ENCODE measurements around the gene MRPL36. TPM values are rescaled to one million over a fixed set of nuclear protein-coding genes. Genes with fewer than 3 reads are reported as not detected.
"Not testable (repeated sequence)": the region's sequence is repeated elsewhere in the genome, so short reads cannot be mapped to it uniquely, and the experiment has no call there.

Gene MRPL36
- total and polyA plus RNA-seq, 7 experiments from 2014 or later, result 14.1 to 77.5 (median 32.4) TPM

GRCh38 chr5:1843761-1844160 is 44.1 kb upstream of the MRPL36 start:
- H3K36me3 ChIP-seq (ENCODE audit: control insufficient read depth in 2 of 3, insufficient read depth in 3 of 3, low read length in 3 of 3); ATAC-seq; POLR2A ChIA-PET; H3K9me3 Mint-ChIP-seq; DNase-seq; H3K9me3 ChIP-seq (ENCODE audit: control insufficient read depth in 2 of 3, low read length in 3 of 3); H3K36me3 Mint-ChIP-seq; H3K4me1 Mint-ChIP-seq; H3K27ac ChIP-seq (ENCODE audit: low read depth, low read length); H3K27me3 ChIP-seq (ENCODE audit: control insufficient read depth in 2 of 2, insufficient read depth in 2 of 2, low read length in 2 of 2); H3K4me3 ChIP-seq (ENCODE audit: low read length); intact Hi-C loops (cut with micrococcal nuclease); CTCF ChIA-PET; H3K4me3 Mint-ChIP-seq; H3K27ac Mint-ChIP-seq; H3K4me1 ChIP-seq (ENCODE audit: control insufficient read depth in 2 of 2, insufficient read depth in 2 of 2, low read length in 2 of 2): not testable (repeated sequence)
- H3K27me3 Mint-ChIP-seq, result peaks cover 7 to 39% (median 27%) of the 10 kb centered on the region in 5 donors

- Mint-ChIP-seq H3K27me3 (peaks cover 0 to 37% (median 21%) of the 10 kb centered on the region in 5 donors), H3K36me3 (no peaks in the 10 kb centered on the region), H3K4me1 (no peaks in the 10 kb centered on the region), H3K4me3 (no peak overlapping the region), H3K9me3 (no peaks in the 10 kb centered on the region), H3K27ac (no peak overlapping the region)
- Histone ChIP-seq H3K36me3 (ENCODE audit: control insufficient read depth in 2 of 3, insufficient read depth in 3 of 3, low read length in 3 of 3) (no peaks in the 10 kb centered on the region), H3K9me3 (ENCODE audit: control insufficient read depth in 2 of 3, low read length in 3 of 3) (no peaks in the 10 kb centered on the region), H3K4me1 (ENCODE audit: control insufficient read depth in 2 of 2, insufficient read depth in 2 of 2, low read length in 2 of 2) (no peaks in the 10 kb centered on the region), H3K27ac (ENCODE audit: low read depth, low read length) (no peak overlapping the region), H3K4me3 (ENCODE audit: low read length) (no peak overlapping the region), H3K27me3 (ENCODE audit: control insufficient read depth in 2 of 2, insufficient read depth in 2 of 2, low read length in 2 of 2) (no peaks in the 10 kb centered on the region)
- POLR2A ChIA-PET, result no interaction called here
- intact Hi-C loops (cut with micrococcal nuclease), result no loop called here
- DNase-seq (no peak), ATAC-seq (no peak)
- CTCF ChIA-PET, result no interaction called here
These were observed 42.6 kb upstream of the MRPL36 start for GRCh38 chr5:1842004-1842819.

GRCh38 chr5:1840741-1841521 is 41.3 kb upstream of the MRPL36 start:
- ChIA-PET CTCF (no interaction called here), POLR2A (no interaction called here)
- H3K27ac Mint-ChIP-seq, result no peak overlapping the region
- peaks cover 0 to 40% (median 20%) of the 10 kb centered on the region in 5 donors for H3K27me3 Mint-ChIP-seq
- H3K36me3 ChIP-seq (ENCODE audit: control insufficient read depth in 2 of 3, insufficient read depth in 3 of 3, low read length in 3 of 3), result no peaks in the 10 kb centered on the region
- no peak for ATAC-seq
- no peak for DNase-seq
- no peak overlapping the region for H3K4me3 ChIP-seq (ENCODE audit: low read length)
- no peak overlapping the region for H3K27ac ChIP-seq (ENCODE audit: low read depth, low read length)
- no peaks in the 10 kb centered on the region for H3K4me1 Mint-ChIP-seq
- H3K4me1 ChIP-seq (ENCODE audit: control insufficient read depth in 2 of 2, insufficient read depth in 2 of 2, low read length in 2 of 2), result no peaks in the 10 kb centered on the region
- no peaks in the 10 kb centered on the region for H3K27me3 ChIP-seq (ENCODE audit: control insufficient read depth in 2 of 2, insufficient read depth in 2 of 2, low read length in 2 of 2)
- H3K4me3 Mint-ChIP-seq, result no peak overlapping the region
- intact Hi-C loops (cut with micrococcal nuclease), result no loop called here
- no peaks in the 10 kb centered on the region for H3K9me3 Mint-ChIP-seq
- H3K36me3 Mint-ChIP-seq, result no peaks in the 10 kb centered on the region
- H3K9me3 ChIP-seq (ENCODE audit: control insufficient read depth in 2 of 3, low read length in 3 of 3), result no peaks in the 10 kb centered on the region

GRCh38 chr5:1840071-1840547 is 40.5 kb upstream of the MRPL36 start:
- no peaks in the 10 kb centered on the region for H3K9me3 ChIP-seq (ENCODE audit: control insufficient read depth in 2 of 3, low read length in 3 of 3)
- ATAC-seq (no peak), DNase-seq (no peak)
- CTCF ChIA-PET, result no interaction called here
- POLR2A ChIA-PET, result no interaction called here
- no peaks in the 10 kb centered on the region for H3K9me3 Mint-ChIP-seq
- H3K27me3 ChIP-seq (ENCODE audit: control insufficient read depth in 2 of 2, insufficient read depth in 2 of 2, low read length in 2 of 2), result no peaks in the 10 kb centered on the region
- H3K4me3 Mint-ChIP-seq, result no peak overlapping the region
- H3K27me3 Mint-ChIP-seq, result peaks cover 0 to 48% (median 20%) of the 10 kb centered on the region in 5 donors
- no peak overlapping the region for H3K27ac ChIP-seq (ENCODE audit: low read depth, low read length)
- no peaks in the 10 kb centered on the region for H3K36me3 ChIP-seq (ENCODE audit: control insufficient read depth in 2 of 3, insufficient read depth in 3 of 3, low read length in 3 of 3)
- H3K4me3 ChIP-seq (ENCODE audit: low read length), result no peak overlapping the region
- no peaks in the 10 kb centered on the region for H3K36me3 Mint-ChIP-seq
- H3K27ac Mint-ChIP-seq, result no peak overlapping the region
- intact Hi-C loops (cut with micrococcal nuclease), result no loop called here
- no peaks in the 10 kb centered on the region for H3K4me1 ChIP-seq (ENCODE audit: control insufficient read depth in 2 of 2, insufficient read depth in 2 of 2, low read length in 2 of 2)
- H3K4me1 Mint-ChIP-seq, result no peaks in the 10 kb centered on the region

GRCh38 chr5:1838013-1838412 is 38.4 kb upstream of the MRPL36 start:
- ATAC-seq (no peak), DNase-seq (no peak)
- no peaks in the 10 kb centered on the region for H3K9me3 ChIP-seq (ENCODE audit: control insufficient read depth in 2 of 3, low read length in 3 of 3)
- intact Hi-C loops (cut with micrococcal nuclease), result no loop called here
- no peak overlapping the region for H3K27ac Mint-ChIP-seq
- peaks cover 0 to 59% (median 20%) of the 10 kb centered on the region in 5 donors for H3K27me3 Mint-ChIP-seq
- H3K27ac ChIP-seq (ENCODE audit: low read depth, low read length), result no peak overlapping the region
- ChIA-PET CTCF (no interaction called here), POLR2A (no interaction called here)
- H3K4me3 Mint-ChIP-seq, result no peak overlapping the region
- H3K27me3 ChIP-seq (ENCODE audit: control insufficient read depth in 2 of 2, insufficient read depth in 2 of 2, low read length in 2 of 2), result no peaks in the 10 kb centered on the region
- H3K36me3 ChIP-seq (ENCODE audit: control insufficient read depth in 2 of 3, insufficient read depth in 3 of 3, low read length in 3 of 3), result no peaks in the 10 kb centered on the region
- H3K4me1 ChIP-seq (ENCODE audit: control insufficient read depth in 2 of 2, insufficient read depth in 2 of 2, low read length in 2 of 2), result no peaks in the 10 kb centered on the region
- no peaks in the 10 kb centered on the region for H3K4me1 Mint-ChIP-seq
- H3K4me3 ChIP-seq (ENCODE audit: low read length), result no peak overlapping the region
- no peaks in the 10 kb centered on the region for H3K36me3 Mint-ChIP-seq
- no peaks in the 10 kb centered on the region for H3K9me3 Mint-ChIP-seq

- DNase-seq (no peak), ATAC-seq (no peak)
- no peaks in the 10 kb centered on the region for H3K4me1 ChIP-seq (ENCODE audit: control insufficient read depth in 2 of 2, insufficient read depth in 2 of 2, low read length in 2 of 2)
- no peak overlapping the region for H3K27ac ChIP-seq (ENCODE audit: low read depth, low read length)
- no peaks in the 10 kb centered on the region for H3K27me3 ChIP-seq (ENCODE audit: control insufficient read depth in 2 of 2, insufficient read depth in 2 of 2, low read length in 2 of 2)
- Mint-ChIP-seq H3K9me3 (no peaks in the 10 kb centered on the region), H3K36me3 (no peaks in the 10 kb centered on the region), H3K27ac (no peak overlapping the region), H3K4me3 (no peak overlapping the region), H3K27me3 (peaks cover 0 to 64% (median 16%) of the 10 kb centered on the region in 5 donors), H3K4me1 (no peaks in the 10 kb centered on the region)
- CTCF ChIA-PET, result no interaction called here
- no peaks in the 10 kb centered on the region for H3K9me3 ChIP-seq (ENCODE audit: control insufficient read depth in 2 of 3, low read length in 3 of 3)
- H3K36me3 ChIP-seq (ENCODE audit: control insufficient read depth in 2 of 3, insufficient read depth in 3 of 3, low read length in 3 of 3), result no peaks in the 10 kb centered on the region
- POLR2A ChIA-PET, result no interaction called here
- intact Hi-C loops (cut with micrococcal nuclease), result no loop called here
- H3K4me3 ChIP-seq (ENCODE audit: low read length), result no peak overlapping the region
These were observed 37.5 kb upstream of the MRPL36 start for GRCh38 chr5:1836891-1837880.
